Measurements from ENCODE around the gene CD22.

DNA sequence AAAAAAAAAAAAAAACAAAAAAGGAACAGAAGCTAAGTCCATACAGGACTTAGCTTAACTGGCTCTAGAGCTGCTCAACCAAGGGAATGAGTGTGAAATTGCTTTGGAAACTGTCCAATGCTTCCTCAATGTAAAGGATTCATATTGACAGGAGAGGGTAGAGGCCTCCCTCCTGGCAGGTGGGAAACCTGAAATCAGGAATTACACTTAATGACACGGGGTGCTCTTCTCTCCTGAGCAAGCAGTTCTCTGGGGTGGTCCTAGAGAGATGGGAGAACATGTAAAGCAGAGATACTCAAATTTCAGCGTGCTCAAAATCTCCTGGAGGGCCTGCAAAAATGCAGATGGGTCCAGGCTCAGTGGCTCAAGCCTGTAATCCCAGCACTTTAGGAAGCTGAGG lies 40.7 kb upstream of the CD22 start:
- TF ChIP-seq, protein P1, sequence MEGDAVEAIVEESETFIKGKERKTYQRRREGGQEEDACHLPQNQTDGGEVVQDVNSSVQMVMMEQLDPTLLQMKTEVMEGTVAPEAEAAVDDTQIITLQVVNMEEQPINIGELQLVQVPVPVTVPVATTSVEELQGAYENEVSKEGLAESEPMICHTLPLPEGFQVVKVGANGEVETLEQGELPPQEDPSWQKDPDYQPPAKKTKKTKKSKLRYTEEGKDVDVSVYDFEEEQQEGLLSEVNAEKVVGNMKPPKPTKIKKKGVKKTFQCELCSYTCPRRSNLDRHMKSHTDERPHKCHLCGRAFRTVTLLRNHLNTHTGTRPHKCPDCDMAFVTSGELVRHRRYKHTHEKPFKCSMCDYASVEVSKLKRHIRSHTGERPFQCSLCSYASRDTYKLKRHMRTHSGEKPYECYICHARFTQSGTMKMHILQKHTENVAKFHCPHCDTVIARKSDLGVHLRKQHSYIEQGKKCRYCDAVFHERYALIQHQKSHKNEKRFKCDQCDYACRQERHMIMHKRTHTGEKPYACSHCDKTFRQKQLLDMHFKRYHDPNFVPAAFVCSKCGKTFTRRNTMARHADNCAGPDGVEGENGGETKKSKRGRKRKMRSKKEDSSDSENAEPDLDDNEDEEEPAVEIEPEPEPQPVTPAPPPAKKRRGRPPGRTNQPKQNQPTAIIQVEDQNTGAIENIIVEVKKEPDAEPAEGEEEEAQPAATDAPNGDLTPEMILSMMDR (IDR thresholded peaks at IDR 0.05; ENCODE audit: low read depth, low read length): no peak
- TF ChIP-seq POLR2A (IDR thresholded peaks at IDR 0.05; ENCODE audit: extremely low read depth, insufficient read length) (no peak), MYC (IDR thresholded peaks at IDR 0.05; ENCODE audit: low read depth, low read length) (no peak)
